Dermis blood vessel endothelial cell (primary cell): ENCODE results near the gene CSNK1G1. TPM values are rescaled to one million over a fixed set of nuclear protein-coding genes. Genes with fewer than 3 reads are reported as not detected.
"Not testable (repeated sequence)": the region's sequence is repeated elsewhere in the genome, so short reads cannot be mapped to it uniquely, and the experiment has no call there.

Experiments
- DNase-seq: peaks from one replicate; pipeline ENCODE4 v3.0.0; 2010
- total RNA-seq: library from RNA; depleted of rRNA; stranded (reverse); fragments of >200 nt; gene quantifications from 2 replicates; pipeline ENCODE4 v1.2.3, GENCODE V29; 2014

The CSNK1G1 gene
- total RNA-seq: 25.9 and 34.1 TPM in 2 replicates

DNA sequence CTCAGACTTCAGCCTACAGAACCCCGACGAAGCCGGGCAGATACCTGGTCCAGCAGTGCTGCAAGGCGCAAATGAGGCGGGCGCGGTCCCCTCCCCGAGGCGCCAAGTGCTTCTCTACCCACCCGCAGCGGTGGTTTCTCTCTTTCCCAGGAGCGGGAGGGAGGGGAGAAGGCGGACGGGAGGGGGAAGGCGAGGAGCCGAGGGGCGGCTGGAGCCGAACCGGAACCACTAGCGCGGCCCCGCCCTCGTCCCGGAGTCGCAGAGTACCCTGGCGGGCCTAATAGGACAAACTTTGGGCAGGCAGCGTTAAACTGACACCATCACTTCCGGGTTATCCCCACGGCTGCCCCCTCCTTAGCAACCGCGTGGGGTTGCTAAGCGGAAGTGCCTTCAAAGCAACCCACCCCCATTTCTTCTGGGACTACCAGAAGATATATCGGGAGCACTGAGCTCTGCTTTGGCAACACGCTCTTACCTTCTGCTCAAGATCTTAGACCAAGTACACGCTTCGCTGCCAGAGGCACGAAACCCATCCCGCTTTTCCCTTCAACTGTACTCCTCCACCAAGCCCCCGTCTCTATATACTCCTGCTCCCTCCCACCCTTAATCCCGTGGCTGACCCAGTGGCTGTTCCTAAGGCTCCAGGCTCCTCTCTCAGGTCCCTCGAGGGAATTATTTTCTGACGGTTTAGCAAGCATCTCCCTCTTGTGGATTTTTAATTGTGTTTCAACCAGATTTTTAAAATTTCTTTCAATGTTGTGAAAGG lies at the start of gene CSNK1G1:
Gene CSNK1G1, minus strand, starts transcription at position 230 of the 766 bp plus-strand sequence. CDS start 55,674 bp downstream, outside the sequence.
- DNase-seq: peak; percentile 98

DNA sequence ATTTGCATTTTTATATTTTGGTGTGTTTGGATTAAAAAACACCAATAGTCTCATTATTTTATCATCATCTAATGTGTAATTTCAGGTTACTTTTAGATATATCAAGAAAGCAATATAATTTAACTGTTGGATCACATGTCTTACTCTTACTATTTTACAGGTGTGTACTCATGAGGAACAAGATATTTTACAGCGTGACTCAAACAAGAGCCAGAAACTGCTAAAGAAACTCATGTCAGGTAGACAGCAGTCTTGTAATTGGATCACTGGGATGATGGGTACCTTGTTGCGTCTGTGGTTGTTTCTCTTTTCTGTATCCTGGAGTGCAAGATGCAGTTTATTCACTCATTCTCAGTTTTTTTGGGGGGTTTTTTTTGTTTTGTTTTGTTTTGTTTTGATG lies 44.6 kb upstream of the CSNK1G1 start:
- no peak for DNase-seq

DNA sequence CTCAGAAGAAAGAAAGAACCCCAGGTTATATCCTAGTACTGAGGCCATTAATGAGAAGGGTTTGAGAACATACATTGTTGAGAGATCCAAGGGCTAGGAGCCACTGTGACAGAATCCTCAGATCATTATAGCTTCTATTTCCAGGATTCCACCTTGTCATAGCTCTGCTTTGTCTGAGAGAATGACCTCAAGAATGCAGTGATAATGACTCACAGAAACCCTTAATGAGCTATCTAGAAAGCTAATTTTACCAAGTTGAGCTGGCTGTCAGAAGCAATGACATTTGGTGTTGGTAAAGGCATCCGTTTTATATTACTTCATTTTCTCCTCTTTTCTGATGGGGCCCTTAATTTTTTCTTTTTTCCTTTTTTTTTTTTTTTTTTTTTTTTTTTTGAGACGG lies 42.6 kb upstream of the CSNK1G1 start:
- no peak for DNase-seq

DNA sequence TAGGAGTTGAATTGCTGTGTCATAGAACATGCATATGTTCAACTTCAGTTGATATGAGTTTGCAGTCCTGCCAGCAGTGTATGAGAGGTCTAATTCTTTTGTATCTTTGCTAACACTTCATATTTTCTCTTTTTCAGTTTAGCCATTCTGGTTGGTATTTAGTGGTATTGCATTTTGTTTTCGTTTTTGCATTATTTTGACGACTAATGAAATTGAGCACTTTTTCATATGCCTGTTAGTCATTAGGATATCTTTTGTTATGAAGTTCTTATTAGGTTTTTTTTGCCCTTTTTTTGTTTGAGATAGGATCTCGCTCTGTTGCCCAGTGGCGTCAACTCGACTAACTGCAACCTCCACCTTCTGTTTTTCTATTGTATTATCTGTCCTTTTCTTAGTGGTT lies 40.8 kb upstream of the CSNK1G1 start:
- no peak for DNase-seq

DNA sequence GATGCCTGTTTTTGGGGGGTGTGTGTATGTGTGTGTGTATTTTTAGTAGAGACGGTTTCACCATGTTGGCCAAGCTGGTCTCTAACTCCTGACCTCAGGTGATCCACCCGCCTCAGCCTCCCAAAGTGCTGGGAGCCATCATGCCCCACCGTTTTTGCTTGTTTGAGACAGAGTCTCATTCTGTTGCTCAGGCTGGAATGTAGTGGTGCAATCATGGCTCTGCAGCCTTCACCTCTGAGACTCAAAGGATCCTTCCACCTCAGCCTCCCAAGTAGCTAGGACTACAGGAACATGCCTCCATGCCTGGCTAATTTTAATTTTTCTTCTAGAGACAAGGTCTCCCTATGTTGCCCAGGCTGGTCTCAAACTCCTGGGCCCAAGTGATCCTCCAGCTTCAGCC lies 36.5 kb upstream of the CSNK1G1 start:
- DNase-seq: not testable (repeated sequence)

DNA sequence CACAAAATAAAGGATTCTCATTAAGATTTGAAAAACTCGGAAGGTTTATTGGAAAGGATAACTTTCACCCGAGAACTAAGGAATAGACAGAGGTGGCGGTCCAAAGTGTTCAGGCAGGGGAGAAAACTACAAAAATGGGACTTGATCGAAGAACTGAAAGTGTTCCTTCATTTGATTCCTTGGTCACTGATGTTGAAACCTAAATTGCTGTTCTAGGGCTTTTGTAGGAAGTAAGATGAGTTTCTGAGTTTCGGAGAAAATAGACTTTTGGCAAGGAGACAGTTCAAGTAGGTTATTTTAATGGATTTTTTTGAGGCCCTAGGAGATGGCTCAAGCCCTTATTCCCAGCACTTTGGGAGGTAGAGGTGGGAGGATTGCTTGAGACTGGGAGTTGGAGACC lies 33.1 kb upstream of the CSNK1G1 start:
- DNase-seq: no peak

DNA sequence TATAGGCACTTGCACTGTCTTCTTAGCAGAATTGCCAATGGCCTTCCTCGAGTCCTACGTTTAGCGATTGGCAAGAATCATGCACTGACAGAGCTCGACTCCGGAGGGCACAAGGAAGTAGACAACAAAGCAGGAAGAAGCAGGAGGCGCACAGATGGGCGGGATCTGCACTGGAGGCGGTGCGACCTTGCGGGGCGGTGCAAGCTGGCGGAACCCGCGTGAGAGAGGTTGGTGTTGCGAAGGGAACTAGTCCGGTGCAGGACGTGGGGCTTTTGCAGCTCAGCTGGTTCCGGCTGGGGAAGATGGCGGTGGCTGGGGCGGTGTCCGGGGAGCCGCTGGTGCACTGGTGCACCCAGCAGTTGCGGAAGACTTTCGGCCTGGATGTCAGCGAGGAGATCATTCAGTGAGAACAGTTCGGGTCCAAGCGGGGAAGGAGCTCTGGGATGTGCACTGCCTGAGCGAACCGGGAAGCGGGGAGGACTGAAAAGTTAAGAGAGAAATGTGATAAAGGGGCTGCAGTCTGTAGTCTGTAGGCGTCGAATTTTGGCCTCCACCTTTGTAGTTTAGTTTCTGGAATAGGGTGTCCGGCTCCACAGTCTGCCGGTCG lies 31.7 kb upstream of the CSNK1G1 start, which contains the start of gene TRIP4:
Gene TRIP4, plus strand, starts transcription at position 275 of the 607 bp plus-strand sequence. Its CDS starts 28 bp downstream, at position 303.
- DNase-seq: peak; percentile 98

DNA sequence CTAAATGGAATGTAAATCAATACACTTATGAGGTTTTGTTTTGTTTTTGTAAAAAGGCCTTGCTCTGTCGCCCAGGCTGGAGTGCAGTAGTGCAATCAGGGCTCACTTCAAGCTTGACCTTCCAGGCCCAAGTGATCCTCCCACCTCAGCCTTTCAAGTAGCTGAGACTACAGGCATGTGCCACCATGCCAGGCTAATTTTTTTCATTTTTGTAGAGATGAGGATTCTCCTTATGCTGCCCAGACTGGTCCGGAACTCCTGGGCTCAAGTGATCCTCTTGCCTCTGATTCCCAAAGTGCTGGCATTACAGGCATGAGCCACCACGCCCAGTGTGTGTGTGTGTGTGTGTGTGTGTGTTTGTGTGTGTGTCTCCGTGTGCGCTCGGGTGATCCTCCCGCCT lies 30.3 kb upstream of the CSNK1G1 start:
- DNase-seq: no peak

DNA sequence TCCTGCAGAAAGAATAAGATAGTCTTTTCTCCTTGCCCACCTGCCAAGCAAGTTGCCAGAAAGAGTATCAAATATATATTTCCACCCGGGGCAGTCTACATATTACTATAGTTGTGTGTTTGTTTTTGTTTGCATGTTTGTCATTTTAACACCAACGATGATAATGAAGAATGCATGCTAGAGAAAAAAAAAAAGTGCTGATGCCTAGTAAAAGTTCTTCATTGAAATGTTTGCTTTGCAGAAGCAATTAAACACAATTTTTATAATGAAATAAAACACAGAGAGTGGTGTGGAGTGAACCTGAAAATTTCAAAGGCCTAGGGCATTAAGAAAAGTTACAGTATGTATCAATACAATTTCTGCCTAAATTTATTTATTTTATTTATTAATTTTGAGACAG lies 27.8 kb upstream of the CSNK1G1 start:
- DNase-seq: no peak

DNA sequence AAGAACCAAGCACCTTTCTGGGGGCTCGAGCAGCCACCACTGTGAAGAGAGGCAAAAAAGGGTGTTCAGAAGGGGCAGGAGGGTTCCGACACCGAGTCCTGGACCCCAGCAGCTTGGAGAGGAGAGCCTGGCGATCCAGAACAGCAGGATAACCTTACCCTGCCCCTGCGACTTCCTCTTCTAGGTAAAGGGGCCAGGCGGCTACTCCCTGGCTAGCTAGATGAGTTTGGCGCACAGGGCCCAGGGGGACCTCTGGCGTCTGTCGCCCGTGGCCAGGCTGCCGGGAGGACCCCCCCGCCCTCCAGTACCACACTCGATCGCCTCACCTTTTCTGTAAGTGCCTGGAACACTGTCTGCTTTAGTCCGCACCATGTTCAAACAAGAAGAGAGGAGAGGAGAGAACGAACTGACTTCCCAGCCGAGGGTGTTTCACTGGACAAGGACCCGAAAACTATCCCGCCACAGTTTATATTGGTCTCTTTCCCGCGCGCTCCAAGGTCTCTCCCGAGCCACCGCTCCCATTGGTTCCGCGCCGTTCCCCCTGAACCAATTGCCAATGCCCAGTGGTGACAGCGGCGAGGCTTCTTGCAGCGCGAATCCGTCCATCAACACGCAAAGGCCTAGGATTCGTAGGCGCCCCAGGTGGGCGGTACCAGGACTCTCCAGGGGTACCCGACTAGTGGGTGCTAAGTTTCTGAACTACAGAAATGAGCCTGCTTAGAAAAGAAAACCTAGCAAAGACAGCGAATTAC lies 25.2 kb upstream of the CSNK1G1 start, which contains the start of gene PCLAF:
Gene PCLAF, minus strand, starts transcription at position 442 of the 752 bp plus-strand sequence. Its CDS starts 70 bp downstream, at position 372.
- DNase-seq: peak; percentile 97

DNA sequence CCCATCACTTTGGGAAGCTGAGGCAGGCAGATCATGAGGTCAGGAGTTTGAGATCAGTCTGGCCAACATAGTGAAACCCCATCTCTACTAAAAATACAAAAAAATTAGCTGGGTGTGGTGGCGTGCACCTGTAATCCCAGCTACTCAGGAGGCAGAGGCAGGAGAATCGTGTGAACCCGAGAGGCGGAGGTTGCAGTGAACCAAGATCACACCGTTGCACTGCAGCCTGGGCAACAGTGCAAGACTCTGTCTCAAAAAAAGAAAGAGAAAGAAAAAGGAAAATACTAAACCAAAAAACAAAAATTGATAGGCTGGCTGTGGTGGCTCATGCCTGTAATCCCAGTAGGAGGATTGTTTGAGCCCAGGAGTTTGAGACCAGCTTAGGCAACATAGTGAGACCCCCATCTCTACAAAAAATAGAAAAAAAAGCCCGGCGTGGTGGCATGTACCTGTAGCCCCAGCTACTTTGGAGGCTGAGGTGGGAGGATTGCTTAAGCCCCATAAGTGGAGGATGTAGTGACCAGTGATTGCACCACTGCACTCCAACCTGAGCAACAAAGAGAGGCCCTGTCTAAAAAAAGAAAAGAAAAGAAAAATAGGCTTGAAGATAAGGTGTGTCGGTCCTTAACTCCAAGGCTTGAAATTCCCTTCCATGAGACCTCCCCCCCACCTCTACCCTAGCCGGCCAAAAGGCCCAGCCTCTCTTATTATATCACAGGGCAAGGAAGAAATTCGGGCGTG lies 24.3 kb upstream of the CSNK1G1 start:
- DNase-seq: not testable (repeated sequence)

DNA sequence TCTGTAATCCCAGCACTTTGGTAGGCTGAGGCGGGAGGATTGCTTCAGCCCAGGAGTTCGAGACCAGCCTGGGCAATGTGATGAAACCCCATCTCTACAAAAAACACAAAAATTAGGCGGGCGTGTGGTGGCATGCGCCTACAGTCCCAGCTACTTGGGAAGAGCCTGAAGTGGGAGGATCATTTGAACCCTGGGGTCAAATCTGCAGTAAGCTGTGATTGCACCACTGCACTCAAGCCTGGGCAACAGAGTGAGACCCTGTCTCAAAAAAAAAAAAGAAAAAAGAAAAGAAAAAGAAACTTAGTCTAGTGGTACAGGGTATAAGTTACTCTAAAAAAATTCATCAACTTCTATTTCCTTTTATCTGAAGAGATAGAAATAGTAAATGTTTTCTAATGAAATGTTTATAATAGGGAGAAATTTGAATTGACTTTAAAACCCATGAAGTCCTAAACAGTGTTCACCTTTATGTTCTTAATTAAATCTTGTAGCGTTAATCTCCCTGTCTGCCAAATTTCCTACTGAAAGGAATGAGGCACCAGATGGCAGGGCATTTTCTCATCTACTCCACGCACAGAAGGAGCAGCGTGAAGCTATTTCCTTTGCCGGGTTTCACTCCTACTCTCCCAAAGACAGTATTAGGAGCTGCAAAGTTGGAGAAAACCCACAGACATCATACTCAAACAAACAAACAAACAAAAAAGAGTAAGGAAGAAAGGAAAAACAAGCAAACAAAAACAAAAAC lies 23.4 kb upstream of the CSNK1G1 start:
- DNase-seq: peak; percentile 24

DNA sequence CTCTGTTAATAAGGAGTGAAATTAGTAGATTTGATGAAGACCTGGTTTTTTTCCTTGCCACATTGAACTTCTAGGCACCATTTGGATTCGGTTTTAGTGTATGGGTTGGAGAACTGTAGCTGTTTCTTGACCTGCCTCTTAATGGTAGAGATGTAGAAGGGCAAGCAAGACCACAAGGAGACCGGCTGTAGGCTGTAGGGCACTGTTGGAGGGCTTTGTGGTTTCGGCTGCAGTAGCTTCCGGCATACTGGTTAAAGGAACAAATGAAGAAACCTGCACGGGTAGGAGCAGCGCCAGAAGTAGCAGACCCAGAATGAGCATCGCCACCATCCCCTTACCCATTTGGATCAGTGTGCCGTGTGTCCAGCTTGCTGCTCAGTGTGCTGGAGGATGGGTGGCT lies 17.4 kb upstream of the CSNK1G1 start:
- DNase-seq: no peak

DNA sequence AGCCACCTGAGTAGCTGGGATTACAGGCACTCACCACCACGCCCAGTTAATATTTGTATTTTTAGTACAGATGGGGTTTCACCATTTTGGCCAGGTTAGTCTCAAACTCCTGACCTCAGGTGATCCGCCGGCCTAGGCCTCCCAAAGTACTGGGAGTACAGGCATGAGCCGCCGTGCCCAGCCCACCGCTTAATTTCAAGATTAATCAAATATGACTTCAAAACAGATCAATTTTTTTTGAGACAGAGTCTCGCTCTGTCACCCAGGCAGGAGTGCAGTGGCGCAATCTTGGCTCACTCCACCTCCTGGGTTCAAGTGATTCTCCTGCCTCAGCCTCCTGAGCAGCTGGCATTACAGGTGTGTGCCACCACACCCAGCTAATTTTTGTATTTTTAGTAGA lies 15.4 kb upstream of the CSNK1G1 start:
- DNase-seq: not testable (repeated sequence)

DNA sequence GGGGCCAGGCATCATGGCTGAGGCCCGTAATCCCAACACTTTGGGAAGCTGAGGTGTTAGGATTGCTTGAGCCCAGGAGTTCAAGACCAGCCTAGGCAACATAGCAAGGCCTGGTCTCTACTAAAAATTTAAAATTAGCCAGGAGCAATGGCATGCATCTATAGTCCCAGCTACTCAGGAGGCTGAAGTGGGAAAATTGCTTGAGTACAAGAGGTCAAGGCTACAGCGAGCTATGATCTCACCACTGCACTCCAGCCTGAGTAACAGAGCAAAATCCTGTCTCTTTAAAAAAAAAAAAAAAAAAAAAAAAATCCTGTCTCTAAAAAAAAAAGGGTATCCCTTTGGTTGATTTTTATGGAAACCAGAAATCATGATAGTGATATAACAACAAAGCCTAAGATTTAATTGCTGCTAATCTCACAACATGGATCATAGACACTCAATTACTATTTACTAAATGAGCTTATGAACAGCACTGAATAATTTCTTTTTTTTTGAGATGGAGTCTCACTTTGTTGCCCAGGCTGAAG lies 13.2 kb upstream of the CSNK1G1 start:
- DNase-seq: no peak

DNA sequence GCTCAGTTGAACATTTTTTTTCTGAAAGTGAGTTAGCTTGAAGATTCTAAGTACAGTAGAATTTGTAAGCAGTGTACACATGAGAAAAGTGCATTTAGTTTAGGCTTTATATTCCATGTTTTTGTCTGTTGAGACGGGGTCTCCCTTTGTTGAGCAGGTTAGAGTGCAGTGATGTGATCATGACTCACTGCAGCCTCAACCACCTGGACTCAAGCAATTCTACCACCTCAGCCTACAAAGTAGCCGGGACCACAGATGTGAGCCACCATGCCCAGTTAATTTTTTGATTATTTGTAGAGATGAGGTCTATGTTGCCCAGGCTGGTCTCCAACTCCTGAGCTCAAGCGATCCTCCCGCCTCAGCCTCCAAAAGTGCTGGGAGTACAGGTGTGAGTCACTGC lies 5.3 kb upstream of the CSNK1G1 start:
- no peak for DNase-seq

DNA sequence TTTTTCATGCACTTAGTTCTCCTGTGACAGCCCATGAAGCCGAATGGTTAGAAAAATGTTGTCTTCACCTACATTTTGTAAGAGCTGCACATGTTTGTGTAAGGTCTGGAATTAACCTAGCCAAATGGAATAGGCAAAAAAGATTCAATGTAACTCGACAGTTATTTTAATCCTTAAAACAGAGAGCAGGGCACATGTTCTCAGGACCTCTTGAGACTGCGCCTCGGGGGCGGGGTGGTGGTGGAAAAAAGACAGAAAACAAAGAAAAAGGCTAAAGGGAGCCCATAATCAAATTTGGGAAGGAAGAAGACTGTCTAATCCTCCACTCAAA lies 702 bp upstream of the CSNK1G1 start:
- no peak for DNase-seq

DNA sequence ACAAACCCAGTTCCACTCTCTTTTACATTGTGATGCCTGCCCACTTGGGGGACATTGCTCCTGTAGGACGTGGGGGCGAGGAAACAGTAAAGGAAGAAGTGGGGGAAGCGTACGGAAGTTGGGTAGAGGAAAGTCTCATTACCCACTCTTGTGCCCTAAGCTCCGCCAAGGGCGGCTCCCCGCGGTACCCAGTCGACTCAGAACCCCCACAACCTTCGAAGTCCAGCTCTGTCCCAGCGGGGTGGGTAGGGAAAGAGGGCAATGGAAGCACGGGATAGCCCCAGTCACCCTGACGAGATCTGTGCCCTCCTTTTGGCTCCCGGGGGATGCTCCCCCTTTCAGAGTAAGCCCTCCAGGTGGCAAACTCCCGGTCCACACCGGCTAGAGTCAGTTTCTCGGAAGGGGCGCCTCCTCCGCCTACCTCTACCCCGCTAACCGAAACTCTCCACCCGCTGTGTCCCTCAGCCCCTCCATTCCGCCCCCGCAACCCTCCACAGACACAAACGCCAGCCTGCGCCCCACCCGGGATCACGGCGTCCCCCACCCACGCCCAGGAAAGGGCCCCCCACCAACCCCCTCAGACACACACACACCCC lies 527 bp downstream of the CSNK1G1 start:
- DNase-seq: peak; percentile 37

DNA sequence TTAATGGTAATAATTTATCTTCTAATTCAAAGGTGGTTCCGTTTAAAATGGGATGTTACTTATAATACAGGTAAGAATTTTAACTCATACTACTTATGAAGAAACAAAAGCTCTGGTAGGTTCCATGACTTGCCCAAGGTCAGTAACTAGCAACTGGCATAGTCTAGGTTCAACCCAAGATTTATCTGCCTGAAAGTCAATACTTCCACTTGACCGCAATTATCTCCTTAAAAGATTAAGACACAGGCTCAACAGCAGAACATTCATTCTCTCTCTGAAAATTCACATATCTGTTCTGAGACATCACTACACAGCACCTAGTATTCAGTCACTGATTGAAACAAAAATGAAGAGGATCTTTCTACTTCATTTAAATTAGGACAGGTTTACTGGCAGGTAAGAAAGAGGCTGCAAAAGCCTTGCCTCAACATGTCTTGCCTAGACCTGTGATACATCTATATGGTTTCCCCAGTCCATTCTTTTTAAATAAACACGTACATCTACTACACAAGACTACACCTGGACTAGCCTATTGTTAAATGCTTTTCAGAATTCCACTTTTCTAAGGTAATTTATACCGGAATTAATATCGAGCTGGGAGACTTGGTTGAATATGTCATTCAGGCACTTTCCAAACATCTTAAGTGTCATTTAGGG lies 1.2 kb downstream of the CSNK1G1 start:
- DNase-seq: no peak

DNA sequence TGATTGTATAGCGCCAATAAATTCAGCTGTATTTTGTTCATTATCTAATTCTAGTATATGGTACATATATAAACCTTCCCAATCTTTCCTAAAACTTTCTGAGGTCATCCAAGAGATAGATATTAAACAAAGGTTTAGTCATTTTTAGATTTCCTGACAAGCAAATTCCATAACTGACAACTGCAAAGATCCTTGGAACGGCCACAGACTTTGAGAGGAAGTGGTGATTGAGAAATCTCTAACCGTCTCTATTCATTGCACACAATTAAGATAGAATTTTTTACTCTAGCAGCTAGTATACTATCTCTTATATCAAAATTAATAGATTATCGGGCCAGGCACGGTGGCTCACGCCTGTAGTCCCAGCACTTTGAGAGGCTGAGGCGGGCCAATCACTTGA lies 4.7 kb downstream of the CSNK1G1 start:
- peak; percentile 63 for DNase-seq

DNA sequence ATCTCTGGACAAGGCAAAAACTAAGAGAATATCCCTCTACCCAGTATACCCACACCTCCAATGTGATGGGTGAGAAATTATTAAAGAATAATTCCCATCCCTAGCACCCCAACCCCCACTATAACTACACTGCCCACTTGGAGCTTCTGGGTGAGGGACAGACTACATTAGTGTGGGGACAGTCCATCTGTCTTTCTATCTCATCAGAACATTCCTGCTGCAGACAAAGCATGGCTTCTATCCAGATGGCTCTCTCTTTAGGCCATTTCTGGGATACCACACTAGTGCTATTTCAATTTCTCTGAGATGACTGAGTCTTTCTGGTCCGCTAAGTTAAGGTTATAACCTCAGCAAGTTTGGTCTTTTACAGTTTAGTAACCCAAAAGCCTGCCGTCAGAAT lies 6.6 kb downstream of the CSNK1G1 start:
- no peak for DNase-seq
